Measurements from ENCODE around the gene KCNJ2. TPM values are rescaled to one million over a fixed set of nuclear protein-coding genes. Genes with fewer than 3 reads are reported as not detected.
A peak's percentile ranks its signal among the peaks of the same experiment; 100 is the strongest.

KCNJ2 gene
- total and polyA plus RNA-seq, 5 donors from 2014 or later = 0.22 TPM; not detected in 4

DNA sequence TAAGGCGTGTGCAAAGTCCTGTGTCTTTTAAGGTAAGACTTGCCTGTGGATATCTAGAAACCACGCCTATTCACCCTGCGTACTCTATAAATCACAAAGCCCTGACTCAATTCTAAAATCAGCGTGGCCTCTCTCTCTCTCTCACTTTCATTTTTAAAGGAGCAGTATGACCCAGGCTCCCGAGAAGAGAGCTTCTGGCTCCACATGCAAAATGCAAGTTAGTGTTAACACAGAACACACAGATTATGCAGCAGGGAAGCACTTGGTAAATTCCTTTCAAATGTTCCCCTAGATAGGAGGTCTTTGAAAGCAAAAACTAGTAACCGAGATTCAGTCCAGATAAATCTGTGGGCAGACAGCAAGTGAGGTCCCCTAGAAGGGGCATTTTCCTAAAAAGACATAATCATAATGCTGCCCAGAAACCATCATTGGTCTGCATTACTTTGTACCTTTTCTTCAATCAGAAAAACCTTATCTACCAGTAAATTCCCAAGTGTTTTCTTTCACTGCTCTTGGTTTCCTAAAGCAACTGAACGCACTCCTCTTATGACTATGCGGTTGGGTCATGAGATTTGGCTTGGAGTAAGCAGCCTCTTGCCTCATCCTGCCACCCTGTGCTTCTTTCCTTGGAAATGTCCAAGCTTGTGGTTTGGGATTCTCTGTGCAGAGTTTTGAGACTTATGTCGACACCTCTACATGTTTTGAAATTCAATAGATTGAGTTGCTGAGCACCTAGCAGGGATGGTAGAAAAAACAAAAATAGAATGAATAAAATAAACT is 31.7 kb upstream of the KCNJ2 start:
- Mint-ChIP-seq H3K27me3 (peaks cover 5% of the 10 kb centered on the region), H3K36me3 (no peaks in the 10 kb centered on the region), H3K9me3 (peaks cover 0 to 2% (median 0%) of the 10 kb centered on the region in 7 donors), H3K4me3 (peak overlapping the region in 2 of 4 donors; percentile 71 to 80), H3K27ac (peak overlapping the region in 2 of 3 donors; percentile 40 to 81), H3K4me1 (peaks cover 4 to 13% (median 8%) of the 10 kb centered on the region in 4 donors)
- DNase-seq (peak in 1 of 3 donors; percentile 69), ATAC-seq (ENCODE audit: low read depth in 2 of 2) (no peak)
- H3K9me3 ChIP-seq (ENCODE audit: control insufficient read depth in 2 of 2, low read length in 2 of 2) = no peaks in the 10 kb centered on the region
- peak overlapping the region; percentile 51 for H3K4me3 ChIP-seq (ENCODE audit: low read depth, low read length)
- H3K27me3 ChIP-seq (ENCODE audit: control insufficient read depth, insufficient read depth, low read length) = no peaks in the 10 kb centered on the region
- no peaks in the 10 kb centered on the region for H3K4me1 ChIP-seq (ENCODE audit: control insufficient read depth, insufficient read depth, low read length, poor library complexity, severe bottlenecking)
- H3K36me3 ChIP-seq (ENCODE audit: control insufficient read depth, insufficient read depth, low read length) = no peaks in the 10 kb centered on the region
- no peak overlapping the region for H3K27ac ChIP-seq (ENCODE audit: insufficient read depth, low read length, poor library complexity, severe bottlenecking)

GRCh38 chr17:70138291-70138865 is 31.0 kb upstream of the KCNJ2 start:
- peaks cover 0 to 2% (median 0%) of the 10 kb centered on the region in 7 donors for H3K9me3 Mint-ChIP-seq
- H3K27me3 ChIP-seq (ENCODE audit: control insufficient read depth, insufficient read depth, low read length) = no peaks in the 10 kb centered on the region
- H3K4me1 Mint-ChIP-seq = peaks cover 4 to 13% (median 8%) of the 10 kb centered on the region in 4 donors
- no peaks in the 10 kb centered on the region for H3K4me1 ChIP-seq (ENCODE audit: control insufficient read depth, insufficient read depth, low read length, poor library complexity, severe bottlenecking)
- no peaks in the 10 kb centered on the region for H3K36me3 ChIP-seq (ENCODE audit: control insufficient read depth, insufficient read depth, low read length)
- ATAC-seq (ENCODE audit: low read depth in 2 of 2) = no peak
- H3K9me3 ChIP-seq (ENCODE audit: control insufficient read depth in 2 of 2, low read length in 2 of 2) = no peaks in the 10 kb centered on the region
- no peak overlapping the region for H3K4me3 Mint-ChIP-seq
- peaks cover 5% of the 10 kb centered on the region for H3K27me3 Mint-ChIP-seq
- no peak overlapping the region for H3K27ac Mint-ChIP-seq
- H3K4me3 ChIP-seq (ENCODE audit: low read depth, low read length) = no peak overlapping the region
- no peak for DNase-seq
- H3K27ac ChIP-seq (ENCODE audit: insufficient read depth, low read length, poor library complexity, severe bottlenecking) = no peak overlapping the region
- no peaks in the 10 kb centered on the region for H3K36me3 Mint-ChIP-seq

- H3K4me1 Mint-ChIP-seq = peaks cover 4 to 13% (median 8%) of the 10 kb centered on the region in 4 donors
- no peaks in the 10 kb centered on the region for H3K36me3 Mint-ChIP-seq
- H3K9me3 Mint-ChIP-seq = peaks cover 0 to 2% (median 0%) of the 10 kb centered on the region in 7 donors
- no peaks in the 10 kb centered on the region for H3K4me1 ChIP-seq (ENCODE audit: control insufficient read depth, insufficient read depth, low read length, poor library complexity, severe bottlenecking)
- no peaks in the 10 kb centered on the region for H3K9me3 ChIP-seq (ENCODE audit: control insufficient read depth in 2 of 2, low read length in 2 of 2)
- DNase-seq (no peak), ATAC-seq (ENCODE audit: low read depth in 2 of 2) (no peak)
- no peaks in the 10 kb centered on the region for H3K27me3 ChIP-seq (ENCODE audit: control insufficient read depth, insufficient read depth, low read length)
- no peak overlapping the region for H3K27ac ChIP-seq (ENCODE audit: insufficient read depth, low read length, poor library complexity, severe bottlenecking)
- no peak overlapping the region for H3K4me3 ChIP-seq (ENCODE audit: low read depth, low read length)
- H3K27ac Mint-ChIP-seq = peak overlapping the region in 1 of 3 donors; percentile 14
- H3K4me3 Mint-ChIP-seq = no peak overlapping the region
- peaks cover 5% of the 10 kb centered on the region for H3K27me3 Mint-ChIP-seq
- no peaks in the 10 kb centered on the region for H3K36me3 ChIP-seq (ENCODE audit: control insufficient read depth, insufficient read depth, low read length)
Observed at GRCh38 chr17:70139449-70139993, 29.8 kb upstream of the KCNJ2 start.

GRCh38 chr17:70144260-70144846 is 25.0 kb upstream of the KCNJ2 start:
- peaks cover 0 to 5% (median 0%) of the 10 kb centered on the region in 7 donors for H3K9me3 Mint-ChIP-seq
- peaks cover 5% of the 10 kb centered on the region for H3K27me3 Mint-ChIP-seq
- H3K4me3 Mint-ChIP-seq = no peak overlapping the region
- DNase-seq (peak in 1 of 3 donors; percentile 19), ATAC-seq (ENCODE audit: low read depth in 2 of 2) (no peak)
- no peaks in the 10 kb centered on the region for H3K4me1 Mint-ChIP-seq
- H3K36me3 Mint-ChIP-seq = no peaks in the 10 kb centered on the region
- no peaks in the 10 kb centered on the region for H3K9me3 ChIP-seq (ENCODE audit: control insufficient read depth in 2 of 2, low read length in 2 of 2)
- no peaks in the 10 kb centered on the region for H3K27me3 ChIP-seq (ENCODE audit: control insufficient read depth, insufficient read depth, low read length)
- no peak overlapping the region for H3K4me3 ChIP-seq (ENCODE audit: low read depth, low read length)
- no peaks in the 10 kb centered on the region for H3K36me3 ChIP-seq (ENCODE audit: control insufficient read depth, insufficient read depth, low read length)
- no peak overlapping the region for H3K27ac Mint-ChIP-seq
- H3K4me1 ChIP-seq (ENCODE audit: control insufficient read depth, insufficient read depth, low read length, poor library complexity, severe bottlenecking) = no peaks in the 10 kb centered on the region
- no peak overlapping the region for H3K27ac ChIP-seq (ENCODE audit: insufficient read depth, low read length, poor library complexity, severe bottlenecking)

DNA sequence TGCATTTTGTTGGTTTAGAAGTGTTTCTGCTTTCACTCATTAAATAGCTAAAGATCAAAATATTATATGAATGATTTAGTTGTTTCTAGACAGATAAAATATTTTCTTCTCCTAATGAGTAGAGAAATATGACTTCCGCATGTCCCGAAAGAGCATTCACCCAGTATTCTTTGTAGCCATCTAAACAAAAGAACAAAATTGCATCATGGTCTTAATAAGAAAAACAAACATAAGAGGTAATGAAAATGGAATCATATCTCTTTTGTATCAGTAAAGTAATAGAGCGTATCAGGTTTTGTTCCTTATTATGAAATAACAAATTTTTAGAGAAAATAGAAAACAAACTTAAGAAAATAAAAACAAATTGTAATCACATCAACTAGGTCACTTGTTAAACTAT is 16.1 kb upstream of the KCNJ2 start:
- no peaks in the 10 kb centered on the region for H3K9me3 ChIP-seq (ENCODE audit: control insufficient read depth in 2 of 2, low read length in 2 of 2)
- no peaks in the 10 kb centered on the region for H3K27me3 ChIP-seq (ENCODE audit: control insufficient read depth, insufficient read depth, low read length)
- H3K27ac Mint-ChIP-seq = no peak overlapping the region
- no peaks in the 10 kb centered on the region for H3K27me3 Mint-ChIP-seq
- no peaks in the 10 kb centered on the region for H3K36me3 ChIP-seq (ENCODE audit: control insufficient read depth, insufficient read depth, low read length)
- H3K4me3 ChIP-seq (ENCODE audit: low read depth, low read length) = no peak overlapping the region
- no peak for DNase-seq
- ATAC-seq (ENCODE audit: low read depth in 2 of 2) = no peak
- no peak overlapping the region for H3K27ac ChIP-seq (ENCODE audit: insufficient read depth, low read length, poor library complexity, severe bottlenecking)
- no peak overlapping the region for H3K4me3 Mint-ChIP-seq
- H3K9me3 Mint-ChIP-seq = peaks cover 0 to 3% (median 0%) of the 10 kb centered on the region in 7 donors
- no peaks in the 10 kb centered on the region for H3K36me3 Mint-ChIP-seq
- no peaks in the 10 kb centered on the region for H3K4me1 Mint-ChIP-seq
- H3K4me1 ChIP-seq (ENCODE audit: control insufficient read depth, insufficient read depth, low read length, poor library complexity, severe bottlenecking) = no peaks in the 10 kb centered on the region

DNA sequence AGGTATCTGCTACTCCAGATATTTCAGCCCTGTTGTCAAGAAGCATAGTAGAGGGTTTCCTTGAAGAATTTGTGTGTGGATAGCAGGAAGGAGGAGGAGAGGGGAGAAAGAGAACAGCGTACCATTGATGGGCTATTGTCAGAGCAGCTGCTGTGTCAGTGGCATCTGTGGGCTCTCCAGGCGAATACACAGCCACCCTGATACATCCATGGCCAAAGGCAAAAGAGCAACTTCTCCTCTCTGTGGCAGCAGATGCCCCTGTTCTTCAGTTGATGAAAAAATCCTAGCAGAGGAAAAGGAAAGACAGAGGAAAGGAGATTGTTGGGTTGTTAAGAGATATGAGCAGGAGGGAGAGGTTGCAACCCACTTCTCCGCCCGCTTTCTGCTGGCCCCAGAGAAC is 12.2 kb upstream of the KCNJ2 start:
- no peak overlapping the region for H3K27ac Mint-ChIP-seq
- no peak for DNase-seq

GRCh38 chr17:70158180-70158579 is 11.2 kb upstream of the KCNJ2 start:
- Histone ChIP-seq H3K27me3 (ENCODE audit: control insufficient read depth, insufficient read depth, low read length) (no peaks in the 10 kb centered on the region), H3K4me3 (ENCODE audit: low read depth, low read length) (no peak overlapping the region), H3K9me3 (ENCODE audit: control insufficient read depth in 2 of 2, low read length in 2 of 2) (no peaks in the 10 kb centered on the region), H3K36me3 (ENCODE audit: control insufficient read depth, insufficient read depth, low read length) (no peaks in the 10 kb centered on the region), H3K4me1 (ENCODE audit: control insufficient read depth, insufficient read depth, low read length, poor library complexity, severe bottlenecking) (no peaks in the 10 kb centered on the region), H3K27ac (ENCODE audit: insufficient read depth, low read length, poor library complexity, severe bottlenecking) (no peak overlapping the region)
- Mint-ChIP-seq H3K36me3 (no peaks in the 10 kb centered on the region), H3K27ac (no peak overlapping the region), H3K9me3 (no peaks in the 10 kb centered on the region), H3K4me1 (no peaks in the 10 kb centered on the region), H3K27me3 (no peaks in the 10 kb centered on the region), H3K4me3 (no peak overlapping the region)
- DNase-seq (no peak), ATAC-seq (ENCODE audit: low read depth in 2 of 2) (no peak)

More for the DNA sequence above, 12.2 kb upstream of the KCNJ2 start:
- no peak overlapping the region for H3K4me3 Mint-ChIP-seq
- no peak for ATAC-seq (ENCODE audit: low read depth in 2 of 2)
- Histone ChIP-seq H3K27ac (ENCODE audit: insufficient read depth, low read length, poor library complexity, severe bottlenecking) (no peak overlapping the region), H3K4me3 (ENCODE audit: low read depth, low read length) (no peak overlapping the region), H3K4me1 (ENCODE audit: control insufficient read depth, insufficient read depth, low read length, poor library complexity, severe bottlenecking) (no peaks in the 10 kb centered on the region), H3K36me3 (ENCODE audit: control insufficient read depth, insufficient read depth, low read length) (no peaks in the 10 kb centered on the region), H3K27me3 (ENCODE audit: control insufficient read depth, insufficient read depth, low read length) (no peaks in the 10 kb centered on the region), H3K9me3 (ENCODE audit: control insufficient read depth in 2 of 2, low read length in 2 of 2) (no peaks in the 10 kb centered on the region)
- H3K9me3 Mint-ChIP-seq = no peaks in the 10 kb centered on the region
- H3K27me3 Mint-ChIP-seq = no peaks in the 10 kb centered on the region
- H3K36me3 Mint-ChIP-seq = no peaks in the 10 kb centered on the region
- no peaks in the 10 kb centered on the region for H3K4me1 Mint-ChIP-seq

Measured in CD4-positive, CD25-positive, alpha-beta regulatory T cell (primary cell).